ENCODE data around the gene ALG12.

The ALG12 gene

GRCh38 chr22:49957826-49958365 is 39.7 kb upstream of the ALG12 start:
- no peak for DNase-seq (ENCODE audit: low spot score)

DNA sequence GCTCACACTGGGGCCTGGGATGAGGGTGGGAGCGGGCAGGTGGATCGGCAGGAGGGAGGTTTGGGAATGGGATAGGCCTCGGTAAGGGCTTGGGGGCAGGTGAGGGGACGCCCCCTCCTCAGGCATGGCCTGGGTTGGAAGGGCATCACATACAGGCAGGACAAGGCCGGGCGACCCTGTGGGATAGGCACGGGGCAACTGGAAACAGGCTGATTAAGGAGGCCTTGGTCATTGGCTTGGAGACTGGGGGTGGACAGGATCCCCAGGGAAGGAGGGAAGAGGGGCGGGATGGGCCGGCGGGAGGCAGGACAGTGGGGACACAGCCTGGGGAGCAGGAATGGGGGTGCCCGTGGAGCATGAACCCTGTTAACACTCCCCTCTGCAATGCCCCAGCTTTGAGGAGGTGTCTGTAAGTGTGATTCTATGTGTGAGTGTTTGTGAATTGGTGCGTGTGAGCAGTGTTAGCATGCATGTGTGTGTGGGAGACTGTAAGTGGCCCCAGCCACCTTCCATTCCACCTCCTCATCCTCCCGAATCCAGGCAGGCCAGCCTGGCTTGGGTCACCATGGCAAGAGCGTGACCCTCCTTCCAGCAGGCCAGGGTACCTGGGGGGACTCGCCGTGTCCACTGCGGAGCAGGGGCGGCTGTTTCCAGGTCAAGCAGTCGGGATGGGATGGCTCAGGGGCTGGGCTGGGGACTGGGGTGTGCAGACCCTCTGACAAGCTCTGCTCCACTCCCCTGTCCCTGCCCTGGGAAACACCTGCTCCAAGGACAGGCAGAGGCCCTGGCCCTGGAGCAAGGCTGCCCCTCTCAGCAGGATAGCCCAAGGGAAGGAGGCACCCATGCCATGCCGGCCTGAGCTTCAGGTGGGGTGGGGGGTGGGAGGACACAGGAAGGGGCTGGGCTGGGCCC is 38.9 kb upstream of the ALG12 start:
- no peak for DNase-seq (ENCODE audit: low spot score)

DNA sequence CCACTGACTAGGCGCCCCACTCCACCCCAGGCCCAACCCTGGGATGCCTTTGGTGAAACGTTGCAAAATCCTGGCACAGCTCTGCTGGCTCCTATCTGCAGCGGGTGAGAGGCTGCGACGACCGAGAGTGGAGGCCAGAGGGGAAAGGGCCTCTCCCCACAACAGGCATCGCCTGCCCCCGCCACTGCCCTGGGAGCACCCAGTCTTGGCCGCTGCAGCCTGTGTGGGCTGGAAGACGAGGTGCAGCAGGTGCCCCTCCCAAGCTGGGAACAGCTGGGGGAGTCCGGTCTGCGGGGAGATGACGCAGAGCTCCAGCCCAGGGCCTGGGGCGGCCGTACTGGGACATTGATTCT is 38.2 kb upstream of the ALG12 start:
- DNase-seq (ENCODE audit: low spot score): no peak

GRCh38 chr22:49955581-49956417 is 37.6 kb upstream of the ALG12 start:
- no peak for DNase-seq (ENCODE audit: low spot score)

DNA sequence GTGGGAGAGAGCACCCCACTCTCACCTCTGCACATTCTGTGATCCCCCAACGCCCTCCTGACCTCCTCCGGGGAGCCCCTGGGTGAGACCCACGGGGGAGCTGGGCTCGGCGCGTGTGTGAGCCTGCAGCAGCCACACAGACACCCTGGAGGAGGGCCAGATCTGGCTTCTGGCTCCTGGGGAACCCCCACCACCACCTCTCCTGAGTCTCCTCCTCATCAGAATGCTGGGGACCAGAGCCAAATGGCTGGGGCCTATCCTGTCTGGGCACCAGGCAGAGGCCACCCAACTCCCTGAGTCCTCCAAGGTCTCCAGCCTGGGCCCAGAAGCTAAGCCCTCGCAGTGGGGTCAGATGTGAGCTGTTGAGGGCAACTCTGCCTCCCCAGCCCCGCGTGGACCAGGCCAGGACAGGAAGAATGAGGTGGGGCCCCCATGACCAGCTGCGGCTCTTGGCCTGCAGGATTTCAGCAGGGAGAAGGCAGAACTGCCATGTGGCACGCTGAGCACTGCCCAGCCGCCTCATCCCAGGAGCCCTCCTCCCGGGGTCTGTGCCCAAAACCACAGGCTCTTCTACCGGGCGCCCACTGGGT is 36.8 kb upstream of the ALG12 start:
- DNase-seq (ENCODE audit: low spot score): no peak

DNA sequence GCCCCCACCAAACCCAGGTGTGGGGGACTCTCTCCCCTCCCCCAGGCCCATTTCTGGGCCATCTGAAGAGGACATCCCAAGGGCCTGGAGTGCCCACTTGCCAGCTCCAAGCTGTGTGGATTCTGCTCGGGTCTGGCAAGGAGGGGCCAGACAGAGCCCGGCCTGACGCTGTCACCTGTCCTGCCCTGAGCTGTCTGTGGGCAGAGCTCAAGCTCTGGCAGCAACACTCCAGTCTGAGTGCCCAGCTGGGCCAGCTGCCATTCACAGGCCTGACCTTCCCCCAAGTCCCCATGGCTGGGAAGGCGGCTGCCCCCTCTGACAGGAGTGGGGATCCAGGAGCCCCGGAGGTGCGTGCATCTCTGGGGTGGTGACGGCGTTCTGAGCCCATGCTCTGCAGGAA is 36.1 kb upstream of the ALG12 start:
- DNase-seq (ENCODE audit: low spot score): no peak

- DNase-seq (ENCODE audit: low spot score): no peak
Measured at GRCh38 chr22:49953680-49954344, 35.6 kb upstream of the ALG12 start.

DNA sequence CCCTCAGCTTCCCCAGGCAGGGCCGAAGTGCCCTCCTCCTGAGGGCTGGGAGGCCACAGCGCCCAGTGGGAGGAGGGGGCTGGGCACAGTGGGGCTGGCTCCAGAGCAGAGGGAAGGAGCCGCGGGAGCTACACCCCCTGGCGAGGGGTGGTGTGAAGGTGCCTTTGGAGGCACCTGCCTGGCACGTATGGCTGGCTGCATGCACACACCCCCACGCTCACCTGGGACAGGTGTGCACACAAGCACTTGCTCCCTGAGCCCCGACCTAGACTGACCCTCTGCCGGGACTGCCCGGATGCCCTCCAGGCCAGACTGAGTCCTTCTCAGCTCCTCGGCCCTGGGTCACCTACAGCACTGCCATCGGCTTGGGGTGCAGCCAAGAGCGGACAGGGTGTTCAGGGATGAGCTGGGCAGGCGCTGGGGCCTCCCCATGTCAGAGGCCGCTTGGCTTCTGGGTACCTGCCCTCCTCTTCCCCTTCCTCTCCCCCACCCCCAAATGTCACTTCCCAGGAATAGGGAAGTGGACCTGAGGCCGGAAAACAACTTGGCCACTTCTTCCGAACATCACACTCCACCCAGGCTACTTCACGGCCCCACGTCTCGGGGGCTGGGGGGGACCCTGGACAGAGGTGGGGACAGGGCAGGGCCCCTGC is 34.9 kb upstream of the ALG12 start:
- DNase-seq (ENCODE audit: low spot score): no peak

GRCh38 chr22:49951986-49952896 is 34.0 kb upstream of the ALG12 start:
- DNase-seq (ENCODE audit: low spot score): no peak

GRCh38 chr22:49951678-49951985 is 33.4 kb upstream of the ALG12 start:
- DNase-seq (ENCODE audit: low spot score): no peak

- DNase-seq (ENCODE audit: low spot score): no peak
Measured at GRCh38 chr22:49951000-49951677, 32.9 kb upstream of the ALG12 start.

DNA sequence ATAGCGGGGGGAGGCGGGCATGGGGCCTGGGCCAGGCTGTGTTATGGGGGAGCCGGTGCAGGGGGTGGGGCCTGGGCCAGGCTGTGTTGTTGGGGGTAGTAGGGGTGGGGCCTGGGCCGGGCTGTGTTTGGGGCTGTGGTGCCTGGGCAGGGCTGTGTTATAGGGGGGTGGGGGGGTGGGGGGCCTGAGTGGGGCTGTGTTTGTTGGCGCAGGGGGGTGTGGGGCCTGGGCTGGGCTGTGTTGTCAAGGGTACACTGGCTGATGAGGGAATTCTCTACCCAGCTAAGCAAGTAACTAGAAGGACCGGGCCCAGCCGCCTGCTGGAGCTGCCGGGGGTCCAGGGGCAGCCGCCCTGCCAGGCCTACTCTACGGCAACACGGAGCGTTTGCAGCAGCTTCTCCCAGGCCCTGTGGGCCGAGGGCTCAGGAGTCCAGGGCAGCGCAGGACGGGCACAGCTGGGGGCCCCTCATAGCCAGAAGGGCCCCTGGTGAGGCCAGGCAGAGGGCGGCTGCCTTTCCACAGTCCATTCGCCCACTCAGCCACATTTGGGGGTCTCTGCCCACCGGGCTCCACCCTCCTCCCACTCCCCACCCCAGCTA is 32.3 kb upstream of the ALG12 start:
- no peak for DNase-seq (ENCODE audit: low spot score)

- DNase-seq (ENCODE audit: low spot score): no peak
Measured at GRCh38 chr22:49949914-49950292, 31.7 kb upstream of the ALG12 start.

DNA sequence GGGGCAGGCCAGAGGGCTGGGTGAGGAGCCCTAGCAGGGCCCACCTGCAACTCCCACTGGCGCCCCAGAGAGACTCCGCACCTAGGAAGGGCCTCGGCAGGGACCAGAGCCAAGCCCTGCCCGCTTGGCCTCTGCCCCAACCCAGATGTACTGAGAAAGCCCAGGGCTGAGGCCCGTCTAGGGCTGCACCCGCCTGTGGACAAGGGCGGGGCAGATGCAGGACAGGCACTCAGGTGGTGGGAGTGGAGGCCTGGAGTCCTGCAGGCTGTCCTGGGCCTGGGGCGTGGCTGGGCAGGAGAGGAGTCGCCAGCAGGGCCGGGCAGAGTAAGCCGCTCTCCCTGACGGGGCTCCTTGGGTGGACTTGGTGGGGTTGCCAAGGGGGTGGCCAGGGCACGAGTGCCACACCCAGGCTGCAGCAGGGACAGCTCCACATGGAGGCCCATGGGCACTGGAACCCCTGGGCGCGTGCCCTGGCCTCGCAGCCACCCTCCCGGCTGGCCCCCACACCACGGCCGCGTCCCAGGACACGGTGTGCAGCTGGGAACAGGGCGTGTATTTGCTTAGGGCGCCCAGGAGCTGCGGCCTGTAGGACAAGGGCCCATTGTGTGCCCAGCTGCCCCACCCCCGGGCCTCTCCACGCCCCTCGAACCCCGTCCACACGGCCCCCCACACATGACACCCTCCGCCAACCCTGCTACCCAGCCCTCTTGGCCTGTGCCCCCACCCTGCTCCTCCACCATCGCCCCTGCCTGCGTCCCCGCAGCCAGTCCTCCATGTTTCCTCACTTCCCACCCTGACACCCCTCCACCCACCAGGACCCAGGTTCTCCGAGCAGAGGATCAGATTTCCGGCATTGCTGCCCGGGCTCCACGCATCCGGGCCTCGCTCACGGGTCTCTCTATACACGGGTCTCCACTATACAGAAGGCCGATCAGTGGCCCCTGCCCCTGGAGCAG is 31.0 kb upstream of the ALG12 start:
- DNase-seq (ENCODE audit: low spot score): no peak

GRCh38 chr22:49948116-49948957 is 30.1 kb upstream of the ALG12 start:
- no peak for DNase-seq (ENCODE audit: low spot score)

DNA sequence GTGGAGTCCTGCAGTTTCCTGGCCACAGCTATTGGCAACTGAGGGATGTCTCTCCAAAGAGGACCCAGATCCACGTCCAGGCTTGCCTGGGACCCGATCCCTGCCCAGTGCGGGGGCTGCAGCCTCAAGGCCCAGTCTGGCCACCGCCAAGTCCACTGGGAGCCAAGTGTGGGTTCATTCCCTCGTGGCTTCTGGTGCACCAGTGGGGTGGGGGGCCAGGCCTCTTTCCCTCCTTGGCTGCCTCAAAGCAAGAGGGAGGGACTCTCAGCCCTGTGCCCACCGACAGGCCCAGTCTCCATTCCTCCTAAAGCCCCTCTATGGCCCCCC is 29.0 kb upstream of the ALG12 start:
- no peak for DNase-seq (ENCODE audit: low spot score)

DNA sequence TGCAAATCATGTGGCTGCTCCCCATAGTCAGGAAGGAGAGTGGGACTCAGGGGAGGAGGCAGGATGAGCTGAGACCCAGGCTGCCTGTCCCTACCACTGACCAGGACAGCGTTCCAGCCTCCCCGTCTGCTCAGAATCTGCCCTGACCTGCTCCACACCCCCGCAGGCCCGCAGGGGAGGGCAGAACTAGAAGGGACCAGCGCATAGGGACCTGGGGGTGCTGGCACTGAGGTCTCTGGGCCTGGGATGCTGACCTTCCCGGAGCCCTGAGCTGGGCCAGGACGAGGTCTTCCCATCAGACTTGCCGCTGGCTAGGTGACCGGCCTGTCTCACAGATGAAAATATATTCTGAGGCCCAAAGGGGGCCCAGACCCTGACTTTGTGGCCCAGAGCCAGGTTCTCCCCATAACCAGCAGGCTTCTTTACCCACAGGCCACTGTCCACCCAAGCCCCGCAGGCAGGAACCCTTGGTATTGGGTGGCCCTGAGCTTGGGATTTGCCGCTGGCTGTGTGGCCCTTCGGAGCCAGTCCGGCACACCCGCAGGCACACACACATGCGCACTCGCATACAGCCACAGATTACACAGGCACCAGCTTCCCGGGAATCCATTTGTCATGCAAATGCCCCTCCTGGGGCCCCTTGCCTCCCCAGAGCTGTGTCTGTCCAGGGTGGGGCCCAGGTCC is 28.5 kb upstream of the ALG12 start:
- DNase-seq (ENCODE audit: low spot score): no peak

Data from putamen (tissue), 1 donor.